ENCODE data around the gene GPR35.

Gene GPR35

DNA sequence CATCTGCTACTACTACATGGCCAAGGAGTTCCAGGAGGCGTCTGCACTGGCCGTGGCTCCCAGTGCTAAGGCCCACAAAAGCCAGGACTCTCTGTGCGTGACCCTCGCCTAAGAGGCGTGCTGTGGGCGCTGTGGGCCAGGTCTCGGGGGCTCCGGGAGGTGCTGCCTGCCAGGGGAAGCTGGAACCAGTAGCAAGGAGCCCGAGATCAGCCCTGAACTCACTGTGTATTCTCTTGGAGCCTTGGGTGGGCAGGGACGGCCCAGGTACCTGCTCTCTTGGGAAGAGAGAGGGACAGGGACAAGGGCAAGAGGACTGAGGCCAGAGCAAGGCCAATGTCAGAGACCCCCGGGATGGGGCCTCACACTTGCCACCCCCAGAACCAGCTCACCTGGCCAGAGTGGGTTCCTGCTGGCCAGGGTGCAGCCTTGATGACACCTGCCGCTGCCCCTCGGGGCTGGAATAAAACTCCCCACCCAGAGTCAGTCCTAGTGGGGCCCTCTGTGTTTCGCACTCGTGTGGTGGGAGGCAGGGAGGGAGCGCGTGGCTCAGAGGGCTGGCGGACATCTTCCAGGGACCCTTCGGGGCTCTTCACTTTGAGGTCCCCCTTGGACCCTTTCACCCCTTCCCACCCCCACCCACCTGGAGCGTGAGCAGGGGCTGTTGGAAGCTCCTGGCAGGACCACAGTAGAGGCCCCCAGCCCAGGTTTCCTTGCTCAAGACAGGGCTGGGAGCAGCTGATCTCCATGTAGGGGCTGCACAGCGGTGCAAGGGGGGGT lies 5.7 kb downstream of the GPR35 start:
- TF ChIP-seq, protein P1, sequence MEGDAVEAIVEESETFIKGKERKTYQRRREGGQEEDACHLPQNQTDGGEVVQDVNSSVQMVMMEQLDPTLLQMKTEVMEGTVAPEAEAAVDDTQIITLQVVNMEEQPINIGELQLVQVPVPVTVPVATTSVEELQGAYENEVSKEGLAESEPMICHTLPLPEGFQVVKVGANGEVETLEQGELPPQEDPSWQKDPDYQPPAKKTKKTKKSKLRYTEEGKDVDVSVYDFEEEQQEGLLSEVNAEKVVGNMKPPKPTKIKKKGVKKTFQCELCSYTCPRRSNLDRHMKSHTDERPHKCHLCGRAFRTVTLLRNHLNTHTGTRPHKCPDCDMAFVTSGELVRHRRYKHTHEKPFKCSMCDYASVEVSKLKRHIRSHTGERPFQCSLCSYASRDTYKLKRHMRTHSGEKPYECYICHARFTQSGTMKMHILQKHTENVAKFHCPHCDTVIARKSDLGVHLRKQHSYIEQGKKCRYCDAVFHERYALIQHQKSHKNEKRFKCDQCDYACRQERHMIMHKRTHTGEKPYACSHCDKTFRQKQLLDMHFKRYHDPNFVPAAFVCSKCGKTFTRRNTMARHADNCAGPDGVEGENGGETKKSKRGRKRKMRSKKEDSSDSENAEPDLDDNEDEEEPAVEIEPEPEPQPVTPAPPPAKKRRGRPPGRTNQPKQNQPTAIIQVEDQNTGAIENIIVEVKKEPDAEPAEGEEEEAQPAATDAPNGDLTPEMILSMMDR (IDR thresholded peaks at IDR 0.05), result no peak

DNA sequence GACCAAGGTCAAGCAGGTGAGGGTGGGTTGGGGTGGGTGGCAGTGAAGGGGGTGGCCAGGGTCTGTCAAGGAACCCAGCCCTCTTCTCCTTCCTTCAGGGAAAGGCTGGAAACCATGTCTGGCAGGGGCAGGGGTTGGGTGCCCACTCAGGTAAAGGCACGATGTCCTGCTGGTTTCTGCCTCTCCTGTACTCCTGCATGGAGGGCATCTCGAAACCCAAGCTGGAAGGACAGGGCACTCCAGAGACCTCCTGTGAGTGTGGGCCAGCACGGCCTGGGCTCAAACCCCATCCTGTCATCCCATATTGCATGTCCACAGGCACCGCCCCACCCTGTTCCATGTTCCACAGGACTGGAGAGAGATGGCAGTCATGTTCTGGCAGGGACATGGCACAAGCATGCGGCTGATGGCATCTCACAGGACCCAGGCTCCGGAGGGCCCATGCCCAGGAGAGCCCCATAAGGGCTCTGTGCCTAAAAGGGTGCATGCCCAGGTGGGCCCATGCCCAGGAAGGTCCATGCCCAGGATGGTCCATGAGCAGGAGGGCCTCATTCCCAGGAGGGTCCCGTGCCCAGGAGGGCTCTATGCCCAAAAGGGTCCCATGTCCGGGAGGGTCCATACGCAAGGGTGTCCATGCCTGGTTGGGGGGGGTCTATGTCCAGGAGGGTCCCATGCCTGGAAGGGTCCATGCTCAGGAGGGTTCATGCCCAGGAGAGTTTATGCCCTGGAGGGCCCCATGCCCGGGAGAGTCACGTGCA lies 6.4 kb downstream of the GPR35 start:
- TF ChIP-seq, protein P1 (IDR thresholded peaks at IDR 0.05), result no peak

DNA sequence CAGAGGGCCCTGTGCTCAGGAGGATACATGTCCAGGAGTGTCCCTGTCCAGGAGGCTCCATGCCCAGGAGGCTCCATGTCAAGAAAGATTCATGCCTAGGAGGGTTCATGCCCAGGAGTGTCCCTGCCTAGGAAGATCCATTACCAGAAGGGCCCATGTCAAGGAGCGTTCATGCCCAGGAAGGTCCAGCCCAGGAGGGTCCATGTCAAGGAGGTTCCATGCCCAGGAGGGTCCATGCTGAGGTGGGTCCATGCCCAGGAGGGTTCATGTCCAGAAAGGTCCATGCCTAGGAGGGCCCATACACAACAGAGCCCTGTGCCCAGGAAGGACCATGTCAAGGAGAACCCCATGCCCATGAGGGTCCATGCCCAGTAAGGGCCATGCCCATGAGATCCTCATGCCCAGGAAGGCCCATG lies 7.0 kb downstream of the GPR35 start:
- TF ChIP-seq, protein P1 (IDR thresholded peaks at IDR 0.05), result no peak

DNA sequence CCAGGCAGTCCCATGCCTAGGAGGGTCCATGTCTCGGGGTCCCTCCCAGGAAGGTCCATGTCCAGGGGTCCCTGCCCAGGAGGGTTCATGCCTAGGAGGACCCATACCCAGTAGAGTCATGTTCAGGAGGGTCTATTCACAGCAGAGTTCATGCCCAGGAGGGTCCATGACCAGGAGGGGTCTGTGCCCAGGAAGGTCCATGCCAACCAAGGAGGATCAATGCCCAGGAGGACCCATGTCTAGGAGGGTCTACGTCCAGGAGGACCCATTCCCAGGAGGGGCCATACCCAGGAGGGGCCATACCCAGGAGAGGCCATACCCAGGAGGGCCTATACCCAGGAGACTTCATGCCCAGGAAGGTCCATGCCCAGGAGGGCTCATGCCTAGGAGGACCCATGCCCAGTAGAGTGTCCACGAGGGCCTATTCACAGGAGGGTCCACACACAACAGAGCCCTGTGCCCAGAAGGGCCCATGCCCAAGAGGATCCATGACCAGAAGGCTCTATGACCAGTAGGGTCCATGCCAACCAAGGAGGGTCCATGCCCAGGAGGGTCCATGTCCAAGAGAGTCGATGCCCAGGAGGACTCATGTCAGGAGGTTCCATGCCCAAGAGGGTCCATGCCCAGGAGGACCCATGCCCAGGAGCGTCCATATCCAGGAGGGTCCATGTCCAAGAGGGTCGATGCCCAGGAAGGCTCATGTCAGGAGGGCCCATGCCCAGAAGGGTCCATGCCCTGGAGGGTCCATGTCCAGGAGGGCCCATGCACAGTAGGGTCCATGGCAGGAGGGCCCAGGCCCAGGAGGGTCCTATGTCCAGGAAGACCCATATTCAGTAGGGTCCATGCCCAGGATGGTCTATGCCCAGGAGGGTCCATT lies 10.1 kb downstream of the GPR35 start:
- TF ChIP-seq, protein P1 (IDR thresholded peaks at IDR 0.05), result no peak

DNA sequence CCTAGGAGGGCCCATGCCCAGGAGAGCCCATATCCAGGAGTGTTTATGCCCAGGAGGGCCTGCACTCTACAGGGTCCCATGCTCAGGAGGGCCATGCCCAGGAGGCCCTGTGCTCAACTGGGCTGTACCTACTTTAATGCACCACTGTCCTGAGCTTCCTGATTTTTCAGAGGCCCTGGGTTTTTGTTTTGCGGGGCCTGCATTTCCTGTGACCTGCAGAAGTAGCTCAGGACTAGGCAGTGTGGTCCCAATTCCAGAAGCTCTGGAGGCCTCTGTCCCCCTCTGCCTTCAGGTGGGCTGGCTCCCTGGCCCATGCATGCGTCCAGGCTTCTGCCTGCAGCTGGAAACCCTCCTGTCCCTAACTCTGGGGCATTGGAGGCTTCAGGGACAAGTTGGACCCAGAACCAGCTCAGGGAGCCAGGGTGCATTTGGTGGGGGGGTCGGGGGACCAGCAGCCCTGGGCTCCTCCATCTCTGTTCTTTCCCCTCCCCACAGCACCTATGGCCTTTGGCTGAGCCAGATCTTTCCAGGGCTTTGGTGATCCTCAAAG lies 10.8 kb downstream of the GPR35 start:
- TF ChIP-seq, protein P1 (IDR thresholded peaks at IDR 0.05), result no peak

DNA sequence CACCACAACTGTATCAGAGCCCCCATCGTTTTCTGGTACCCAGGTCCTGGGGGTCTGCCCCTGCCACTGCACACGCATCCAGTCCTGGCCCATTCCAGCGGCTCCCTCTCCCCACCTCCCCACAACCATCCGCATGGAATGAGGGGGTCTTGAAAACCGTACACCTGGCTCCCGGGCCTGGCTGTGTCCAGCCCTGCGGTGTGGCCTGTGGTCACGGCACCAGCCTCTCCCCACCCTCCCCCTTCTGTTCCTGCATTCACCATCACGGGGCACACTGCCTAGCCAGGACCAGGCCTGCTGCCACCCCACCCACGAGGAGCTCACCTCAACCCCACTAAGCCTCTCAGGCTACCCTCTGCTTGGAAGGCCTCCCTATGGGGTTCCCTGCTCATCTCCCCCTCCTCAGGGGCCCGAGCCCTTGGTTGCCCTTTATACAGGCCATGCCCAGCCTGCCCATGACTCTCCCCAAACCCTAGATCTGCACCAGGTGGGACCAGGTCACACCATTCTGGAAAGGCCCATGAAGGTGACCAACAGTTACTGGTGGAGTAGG lies 11.4 kb downstream of the GPR35 start:
- TF ChIP-seq, protein P1 (IDR thresholded peaks at IDR 0.05), result no peak
